OCI-LY3 (cell line): Measurements from ENCODE around the gene IFT25.

Experiments
- EZH2phosphoT487 ChIP-seq: fragments of 200-600 bp; shearing (Covaris generic); IDR thresholded peaks from 2 replicates; pipeline ENCODE4 v1.6.1; 2018; ENCODE audit warnings: antibody characterized with exemption, mixed run types, low read depth
- TF ChIP-seq, protein P1 (sequence below): fragments of 200-600, 300-600 bp; sonication (generic); IDR thresholded peaks from 2 replicates; pipeline ENCODE4 v1.5.1; 2014; ENCODE audit warnings: antibody characterized with exemption, low read length, low read depth

- TF ChIP-seq, protein P1, sequence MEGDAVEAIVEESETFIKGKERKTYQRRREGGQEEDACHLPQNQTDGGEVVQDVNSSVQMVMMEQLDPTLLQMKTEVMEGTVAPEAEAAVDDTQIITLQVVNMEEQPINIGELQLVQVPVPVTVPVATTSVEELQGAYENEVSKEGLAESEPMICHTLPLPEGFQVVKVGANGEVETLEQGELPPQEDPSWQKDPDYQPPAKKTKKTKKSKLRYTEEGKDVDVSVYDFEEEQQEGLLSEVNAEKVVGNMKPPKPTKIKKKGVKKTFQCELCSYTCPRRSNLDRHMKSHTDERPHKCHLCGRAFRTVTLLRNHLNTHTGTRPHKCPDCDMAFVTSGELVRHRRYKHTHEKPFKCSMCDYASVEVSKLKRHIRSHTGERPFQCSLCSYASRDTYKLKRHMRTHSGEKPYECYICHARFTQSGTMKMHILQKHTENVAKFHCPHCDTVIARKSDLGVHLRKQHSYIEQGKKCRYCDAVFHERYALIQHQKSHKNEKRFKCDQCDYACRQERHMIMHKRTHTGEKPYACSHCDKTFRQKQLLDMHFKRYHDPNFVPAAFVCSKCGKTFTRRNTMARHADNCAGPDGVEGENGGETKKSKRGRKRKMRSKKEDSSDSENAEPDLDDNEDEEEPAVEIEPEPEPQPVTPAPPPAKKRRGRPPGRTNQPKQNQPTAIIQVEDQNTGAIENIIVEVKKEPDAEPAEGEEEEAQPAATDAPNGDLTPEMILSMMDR, result no peak
- no peak for TF ChIP-seq EZH2phosphoT487
Observed at GRCh38 chr1:53956308-53957168, 11.0 kb upstream of the IFT25 start.
